Astrocyte (in vitro differentiated cells and primary cell): ENCODE measurements around the gene ACTG2.

ENCODE experiments used
- EZH2 ChIP-seq: IDR thresholded peaks from 2 replicates; pipeline ENCODE4 v1.6.1; 2012; ENCODE audit warnings: mild to moderate bottlenecking, low read length, inconsistent platforms; ENCODE audit not compliant: insufficient read depth
- TF ChIP-seq, protein P1 (sequence below): IDR thresholded peaks from 2 replicates; pipeline ENCODE4 v1.5.1; 2011; ENCODE audit warnings: low read depth, mild to moderate bottlenecking, inconsistent platforms, low read length, moderate library complexity; ENCODE audit not compliant: insufficient read depth

DNA sequence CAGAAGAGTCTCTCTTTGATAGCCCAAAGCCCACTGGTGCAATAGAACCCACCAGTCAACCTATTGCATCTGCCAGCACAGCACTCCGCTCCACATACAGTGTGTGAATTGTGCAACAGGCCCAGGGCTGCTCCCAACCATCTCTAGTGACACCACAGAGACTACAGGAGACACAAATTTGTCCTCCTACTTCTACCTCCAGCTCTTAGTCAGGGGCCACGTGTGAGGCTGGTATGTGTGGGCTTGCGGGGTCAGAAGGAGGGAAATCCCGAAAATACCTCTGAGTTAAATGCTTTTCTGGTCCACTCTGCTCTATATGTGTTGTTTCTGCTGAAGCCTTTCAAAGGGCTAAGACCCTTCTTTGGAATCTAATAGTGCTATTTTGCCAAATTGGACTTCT lies 51.9 kb downstream of the ACTG2 start:
- TF ChIP-seq, protein P1, sequence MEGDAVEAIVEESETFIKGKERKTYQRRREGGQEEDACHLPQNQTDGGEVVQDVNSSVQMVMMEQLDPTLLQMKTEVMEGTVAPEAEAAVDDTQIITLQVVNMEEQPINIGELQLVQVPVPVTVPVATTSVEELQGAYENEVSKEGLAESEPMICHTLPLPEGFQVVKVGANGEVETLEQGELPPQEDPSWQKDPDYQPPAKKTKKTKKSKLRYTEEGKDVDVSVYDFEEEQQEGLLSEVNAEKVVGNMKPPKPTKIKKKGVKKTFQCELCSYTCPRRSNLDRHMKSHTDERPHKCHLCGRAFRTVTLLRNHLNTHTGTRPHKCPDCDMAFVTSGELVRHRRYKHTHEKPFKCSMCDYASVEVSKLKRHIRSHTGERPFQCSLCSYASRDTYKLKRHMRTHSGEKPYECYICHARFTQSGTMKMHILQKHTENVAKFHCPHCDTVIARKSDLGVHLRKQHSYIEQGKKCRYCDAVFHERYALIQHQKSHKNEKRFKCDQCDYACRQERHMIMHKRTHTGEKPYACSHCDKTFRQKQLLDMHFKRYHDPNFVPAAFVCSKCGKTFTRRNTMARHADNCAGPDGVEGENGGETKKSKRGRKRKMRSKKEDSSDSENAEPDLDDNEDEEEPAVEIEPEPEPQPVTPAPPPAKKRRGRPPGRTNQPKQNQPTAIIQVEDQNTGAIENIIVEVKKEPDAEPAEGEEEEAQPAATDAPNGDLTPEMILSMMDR = no peak
- TF ChIP-seq EZH2 = no peak
